Transverse colon (tissue), 4 donors: ENCODE results near the gene CD300H.

Source experiments
- EP300 ChIP-seq: sonication (generic); formaldehyde crosslinking; IDR thresholded peaks from one replicate; pipeline ENCODE4 v1.6.1; 2017; ENCODE audit warnings: antibody characterized with exemption, low read depth
- POLR2A ChIP-seq: fragments of 450-650 bp; IDR thresholded peaks from one replicate; pipeline ENCODE4 v1.6.1; 2016; ENCODE audit warnings: antibody characterized with exemption, mild to moderate bottlenecking, moderate library complexity
- POLR2AphosphoS5 ChIP-seq, 3 donors: sonication (generic); formaldehyde crosslinking; IDR thresholded peaks; one replicate each; pipeline ENCODE4 v1.6.1; 2016; ENCODE audit warnings: antibody characterized with exemption in 3 of 3
- TF ChIP-seq, protein P1 (sequence below), 5 experiments: fragments of 200-600 bp in 3 of 5; fragments of 450-650 bp in 2 of 5; sonication (generic) in 3 of 5; IDR thresholded peaks; 1 replicate in 2 of 5; 2 replicates in 3 of 5; pipeline ENCODE4 v1.5.1; 2016 to 2017; ENCODE audit warnings: antibody characterized with exemption in 5 of 5, inconsistent platforms in 3 of 5, mild to moderate bottlenecking in 2 of 5, moderate library complexity in 1 of 5

DNA sequence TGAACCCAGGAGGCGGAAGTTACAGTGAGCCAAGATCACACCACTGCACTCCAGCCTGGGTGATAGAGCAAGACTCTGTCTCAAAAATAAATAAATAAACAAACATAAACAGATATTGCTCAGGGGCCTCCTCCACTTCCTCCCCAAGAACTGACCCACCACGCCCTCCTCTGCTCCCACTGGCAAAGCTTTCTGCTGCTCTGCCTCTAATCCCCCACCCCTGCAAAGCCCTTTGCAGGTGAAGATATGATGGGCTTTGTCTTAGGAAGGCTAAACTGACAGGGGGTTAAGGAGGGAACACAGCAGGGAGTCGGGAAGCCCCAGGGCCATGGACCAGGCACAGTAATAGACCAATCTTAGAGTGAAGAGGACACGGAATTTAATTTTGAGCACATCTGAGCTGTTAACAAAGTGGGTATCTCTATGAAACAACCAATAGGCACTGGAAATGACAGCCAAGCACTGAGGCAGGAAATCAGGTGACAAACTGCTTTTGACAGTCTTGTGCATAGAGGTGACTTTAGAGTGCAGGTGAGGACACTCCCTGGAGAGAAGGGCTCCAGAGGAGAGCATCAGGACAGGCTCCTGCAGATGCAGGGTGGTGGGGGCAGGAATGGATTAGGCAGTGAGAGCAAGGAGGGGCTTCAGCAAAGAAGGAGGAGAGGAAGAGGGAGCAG lies 31.2 kb upstream of the CD300H start:
- no peak for TF ChIP-seq POLR2A
- TF ChIP-seq, protein P1, sequence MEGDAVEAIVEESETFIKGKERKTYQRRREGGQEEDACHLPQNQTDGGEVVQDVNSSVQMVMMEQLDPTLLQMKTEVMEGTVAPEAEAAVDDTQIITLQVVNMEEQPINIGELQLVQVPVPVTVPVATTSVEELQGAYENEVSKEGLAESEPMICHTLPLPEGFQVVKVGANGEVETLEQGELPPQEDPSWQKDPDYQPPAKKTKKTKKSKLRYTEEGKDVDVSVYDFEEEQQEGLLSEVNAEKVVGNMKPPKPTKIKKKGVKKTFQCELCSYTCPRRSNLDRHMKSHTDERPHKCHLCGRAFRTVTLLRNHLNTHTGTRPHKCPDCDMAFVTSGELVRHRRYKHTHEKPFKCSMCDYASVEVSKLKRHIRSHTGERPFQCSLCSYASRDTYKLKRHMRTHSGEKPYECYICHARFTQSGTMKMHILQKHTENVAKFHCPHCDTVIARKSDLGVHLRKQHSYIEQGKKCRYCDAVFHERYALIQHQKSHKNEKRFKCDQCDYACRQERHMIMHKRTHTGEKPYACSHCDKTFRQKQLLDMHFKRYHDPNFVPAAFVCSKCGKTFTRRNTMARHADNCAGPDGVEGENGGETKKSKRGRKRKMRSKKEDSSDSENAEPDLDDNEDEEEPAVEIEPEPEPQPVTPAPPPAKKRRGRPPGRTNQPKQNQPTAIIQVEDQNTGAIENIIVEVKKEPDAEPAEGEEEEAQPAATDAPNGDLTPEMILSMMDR (IDR thresholded peaks at IDR 0.05): no peak
- TF ChIP-seq POLR2AphosphoS5 (IDR thresholded peaks at IDR 0.05): no peak
- no peak for TF ChIP-seq EP300
